CD4-positive, alpha-beta T cell treated with Interleukin-4 for 1 hour (primary cell): ENCODE measurements around the gene FOXP2.
"Not testable (repeated sequence)": the region's sequence is repeated elsewhere in the genome, so short reads cannot be mapped to it uniquely, and the experiment has no call there.

Experiments
- DNase-seq, 2 donors: peaks; one replicate each; pipeline ENCODE4 v3.0.0-alpha.2; 2020 to 2022

FOXP2 gene

GRCh38 chr7:114507381-114507780, 92.8 kb downstream of the FOXP2 start:
- no peak for DNase-seq

GRCh38 chr7:114508086-114508485, 93.5 kb downstream of the FOXP2 start:
- no peak for DNase-seq

GRCh38 chr7:114510824-114511223, 96.2 kb downstream of the FOXP2 start:
- DNase-seq: not testable (repeated sequence)

- DNase-seq: no peak
Measured at GRCh38 chr7:114519240-114519639, 104.6 kb downstream of the FOXP2 start.

- DNase-seq: no peak
Measured at GRCh38 chr7:114522081-114522480, 107.5 kb downstream of the FOXP2 start.

GRCh38 chr7:114527589-114527988, 113.0 kb downstream of the FOXP2 start:
- no peak for DNase-seq

DNA sequence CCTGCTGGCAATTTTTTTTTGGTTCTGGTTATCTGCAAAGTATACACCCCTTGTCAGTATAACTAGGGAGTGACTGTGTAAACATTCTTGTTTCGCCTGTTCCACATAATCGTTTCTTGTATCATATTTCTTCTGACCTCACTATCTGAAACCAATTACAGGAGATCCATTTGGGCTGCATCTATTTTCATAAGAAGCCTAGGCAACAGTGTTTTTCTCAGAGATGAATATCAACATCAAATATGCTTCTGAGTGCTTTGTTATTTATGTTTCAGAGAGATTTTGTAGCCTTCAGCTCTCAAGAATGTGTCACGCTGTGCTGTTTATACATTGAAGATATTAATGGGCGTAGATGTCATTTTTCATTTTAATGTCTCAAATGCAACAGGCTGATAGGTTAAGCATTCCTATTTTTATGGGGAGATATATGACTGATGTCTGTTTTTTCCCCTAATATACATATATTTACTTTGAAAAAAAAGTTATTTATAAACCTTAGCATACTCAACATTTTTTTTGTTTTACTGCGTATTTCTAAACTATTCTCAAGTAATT, 115.5 kb downstream of the FOXP2 start:
- DNase-seq: no peak

GRCh38 chr7:114531326-114531725, 116.7 kb downstream of the FOXP2 start:
- DNase-seq: no peak

DNA sequence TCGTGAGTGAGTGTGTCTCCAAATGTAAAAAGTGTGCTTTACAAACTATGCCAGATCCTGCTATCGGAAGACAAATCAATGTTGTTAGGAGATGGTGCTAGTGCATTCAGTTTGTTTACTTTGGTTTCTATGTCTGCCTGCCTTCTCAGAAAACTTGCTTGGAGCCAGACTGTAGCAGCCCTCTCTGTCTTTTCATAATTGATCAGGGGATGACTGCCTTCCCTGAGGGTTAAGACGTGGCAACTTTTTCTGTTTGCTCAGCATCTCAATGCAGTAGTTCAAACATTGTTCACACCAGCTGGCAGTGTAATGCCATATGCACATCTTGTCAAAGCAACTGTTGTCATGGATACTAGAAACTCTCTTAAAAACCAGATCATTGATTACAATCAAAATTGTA, 118.5 kb downstream of the FOXP2 start:
- no peak for DNase-seq

- no peak for DNase-seq
Measured at GRCh38 chr7:114534953-114535352, 120.3 kb downstream of the FOXP2 start.

- no peak for DNase-seq
Measured at GRCh38 chr7:114539575-114539974, 125.0 kb downstream of the FOXP2 start.

- no peak for DNase-seq
Measured at GRCh38 chr7:114540291-114540690, 125.7 kb downstream of the FOXP2 start.

DNA sequence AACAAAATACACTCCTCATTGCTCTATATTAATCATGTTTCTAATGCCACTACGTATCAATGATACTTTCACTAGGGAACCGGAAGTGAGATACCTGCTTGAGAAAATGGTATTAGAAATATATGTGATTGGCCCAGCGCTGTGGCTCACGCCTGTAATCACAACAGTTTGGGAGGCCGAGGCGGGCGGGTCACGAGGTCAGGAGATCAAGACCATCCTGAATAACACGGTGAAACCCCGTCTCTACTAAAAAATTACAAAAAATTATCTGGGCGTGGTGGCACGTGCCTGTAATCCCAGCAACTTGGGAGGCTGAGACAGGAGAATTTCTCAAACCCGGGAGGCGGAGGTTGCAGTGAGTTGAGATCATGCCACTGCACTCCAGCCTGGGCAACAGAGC, 132.7 kb downstream of the FOXP2 start:
- DNase-seq: not testable (repeated sequence)

DNA sequence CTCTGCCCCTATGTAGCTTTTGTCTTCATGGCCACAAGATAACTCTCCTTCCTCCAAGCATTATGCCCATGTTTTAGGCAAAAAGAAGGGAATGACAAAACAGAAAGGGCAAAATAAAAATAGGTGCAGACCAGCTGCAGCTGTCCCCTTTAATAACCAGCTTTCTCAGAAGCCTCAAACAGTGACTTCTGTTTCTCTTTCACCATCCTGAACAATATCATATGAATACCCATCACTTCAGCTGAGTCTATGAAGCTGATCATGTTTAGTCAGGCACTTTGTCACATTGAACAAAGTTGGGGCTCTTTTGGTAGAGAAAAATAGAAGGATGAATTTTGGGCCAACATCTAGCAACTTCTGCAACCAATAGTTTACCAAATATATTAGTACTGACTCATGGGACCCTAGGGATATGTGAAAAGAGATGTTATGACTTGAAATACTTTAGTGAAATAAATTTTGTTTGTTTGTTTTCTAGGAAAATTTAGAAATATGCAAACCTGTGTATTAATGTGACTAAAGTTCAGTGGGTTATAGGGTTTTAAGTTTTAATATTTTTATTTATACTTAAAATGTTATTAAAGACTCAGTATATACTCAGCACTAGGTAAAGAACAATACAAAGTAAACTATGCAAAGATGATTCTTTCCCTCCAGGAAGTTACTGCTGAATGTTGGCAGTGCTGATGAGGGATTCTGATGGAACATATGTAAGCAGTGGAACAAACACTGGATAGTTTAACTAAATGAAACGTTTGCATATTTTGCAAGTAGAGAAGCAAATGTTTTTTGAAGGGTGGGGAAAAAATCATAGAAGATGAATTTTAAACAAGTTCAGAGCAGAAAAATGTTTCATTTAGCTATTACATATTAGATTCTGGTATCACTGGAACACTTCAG, 133.7 kb downstream of the FOXP2 start:
- DNase-seq: no peak

DNA sequence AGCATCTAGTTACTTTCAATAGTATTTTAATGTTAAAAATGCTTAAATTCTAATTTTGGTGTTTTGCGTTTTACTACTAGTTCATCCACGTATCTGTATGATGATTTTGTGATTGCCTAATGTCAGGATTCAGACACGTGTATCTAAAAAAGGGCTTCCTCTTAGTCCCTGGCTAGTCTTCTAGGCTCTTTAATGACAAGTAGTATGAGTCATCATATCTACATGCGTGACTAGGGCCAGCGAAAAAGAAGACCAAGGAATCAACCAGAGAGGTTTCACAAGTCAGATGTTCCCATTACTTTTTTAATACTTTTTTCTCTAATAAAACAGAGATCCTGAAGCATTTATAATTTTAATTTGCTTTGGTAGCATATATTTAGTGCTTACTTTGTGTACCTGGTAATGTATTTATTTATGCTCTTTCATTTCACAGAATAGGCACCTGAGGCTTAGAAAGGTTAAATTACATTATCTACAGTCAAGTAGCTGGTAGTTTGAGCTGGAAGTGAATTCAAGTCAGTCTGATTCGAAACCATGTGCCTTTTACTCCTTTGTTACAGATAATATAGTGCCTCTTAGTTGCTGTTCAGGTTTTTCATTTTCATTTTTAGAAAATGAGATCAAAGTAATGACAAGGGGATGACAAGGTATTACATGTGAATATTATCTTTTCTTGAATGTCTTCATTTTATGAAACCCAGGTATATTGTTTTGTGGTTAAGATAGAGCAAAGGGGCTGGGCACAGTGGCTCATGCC, 140.3 kb downstream of the FOXP2 start:
- DNase-seq: no peak

DNA sequence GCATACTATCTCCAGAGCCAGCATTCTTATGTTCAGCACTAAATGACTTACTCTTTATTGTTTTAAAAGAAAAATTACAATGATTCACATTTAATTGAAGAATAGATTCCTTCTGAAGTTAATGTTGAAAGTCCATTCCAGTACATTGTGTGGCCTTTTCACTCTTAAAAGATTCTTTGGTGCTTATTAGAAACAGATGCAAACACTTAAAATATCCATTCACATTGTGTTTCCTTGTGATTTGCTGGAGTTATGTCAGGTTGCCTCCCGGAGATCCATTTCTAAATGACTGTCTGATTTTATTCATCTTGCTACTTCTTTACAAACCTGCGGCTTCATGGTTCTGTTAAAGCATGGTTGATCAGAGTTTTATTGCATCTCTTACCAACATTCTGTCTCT, 152.8 kb downstream of the FOXP2 start:
- no peak for DNase-seq

- DNase-seq: no peak
Measured at GRCh38 chr7:114569220-114569619, 154.6 kb downstream of the FOXP2 start.

DNA sequence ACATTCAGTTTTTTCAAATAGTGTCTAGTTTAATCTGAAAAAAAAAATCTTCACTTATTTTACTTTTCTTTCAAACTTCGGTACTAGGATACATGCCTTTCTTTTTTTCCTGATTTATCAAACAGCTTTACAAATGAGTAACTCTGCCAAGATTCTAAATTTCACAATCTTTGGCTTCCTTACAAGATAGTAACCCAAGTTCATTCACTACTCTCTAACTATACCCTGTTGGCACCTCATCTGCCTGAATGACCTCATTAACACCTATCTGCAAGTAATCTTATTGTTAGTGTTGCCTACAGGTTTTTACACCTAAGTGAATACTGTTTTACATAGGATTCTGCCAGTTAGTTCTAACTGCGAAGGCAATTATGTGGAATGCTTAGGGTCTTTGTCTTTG, 159.8 kb downstream of the FOXP2 start:
- no peak for DNase-seq

DNA sequence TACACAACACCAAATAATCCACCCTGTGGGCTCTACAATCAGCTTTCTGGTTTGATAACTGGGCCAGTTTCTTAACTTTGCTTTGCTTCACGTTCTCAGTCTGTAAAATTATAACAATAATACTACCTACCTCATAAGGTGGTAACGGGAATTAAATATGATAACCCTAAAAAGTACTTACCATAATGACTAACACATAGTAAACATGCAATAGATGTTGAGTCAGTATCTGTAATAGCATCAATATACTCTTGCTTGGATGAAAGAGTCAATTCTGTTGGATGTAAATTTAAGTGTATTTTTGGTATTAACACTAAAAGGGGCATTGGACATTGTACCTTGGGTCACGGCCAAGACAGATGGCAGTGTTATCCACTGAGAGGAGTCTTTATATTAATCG, 160.5 kb downstream of the FOXP2 start:
- no peak for DNase-seq

GRCh38 chr7:114580963-114581362, 166.3 kb downstream of the FOXP2 start:
- DNase-seq: not testable (repeated sequence)

DNA sequence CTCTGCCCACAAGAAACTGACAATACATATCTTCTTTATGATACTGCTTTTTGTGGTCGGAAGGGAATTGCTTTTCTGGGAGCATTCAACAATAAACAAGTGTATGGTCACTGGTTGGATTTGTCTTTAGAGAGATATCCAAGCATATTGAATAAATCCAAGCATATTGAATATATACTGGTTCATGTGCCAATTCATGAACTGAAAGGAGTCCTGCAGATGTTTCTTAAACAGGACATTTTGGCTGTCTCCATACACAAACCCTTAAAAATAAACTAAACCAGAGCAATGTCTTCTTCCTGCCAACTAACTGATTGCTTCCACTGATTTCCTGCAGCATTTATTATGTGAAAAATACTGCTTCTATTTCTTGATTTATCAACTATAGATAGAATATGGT, 173.9 kb downstream of the FOXP2 start:
- no peak for DNase-seq

DNA sequence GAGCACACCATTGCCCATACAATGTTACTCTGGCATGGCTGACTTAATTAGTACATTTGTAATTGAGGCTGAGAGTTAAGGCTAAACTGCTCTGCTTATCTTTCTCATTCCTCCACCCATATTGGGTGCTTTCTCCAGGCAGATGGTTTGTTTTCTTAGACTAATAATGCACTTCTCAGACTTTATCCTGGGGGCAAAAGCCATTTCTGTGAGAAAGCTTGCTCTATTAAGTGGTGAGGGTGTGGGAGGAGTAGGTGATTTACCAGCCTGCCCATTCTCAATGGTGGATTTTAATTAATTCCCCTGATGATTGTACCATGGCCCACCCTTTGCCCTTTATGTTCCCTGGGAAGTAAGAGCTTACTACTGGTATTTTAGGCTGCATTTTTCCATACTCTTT, 174.8 kb downstream of the FOXP2 start:
- no peak for DNase-seq

GRCh38 chr7:114590298-114590697, 175.7 kb downstream of the FOXP2 start:
- no peak for DNase-seq

- no peak for DNase-seq
Measured at GRCh38 chr7:114598946-114599345, 184.3 kb downstream of the FOXP2 start.
